Panc1 (cell line): ENCODE measurements around the gene XXYLT1. TPM values are rescaled to one million over a fixed set of nuclear protein-coding genes. Genes with fewer than 3 reads are reported as not detected.

ENCODE experiments used
- ATAC-seq: fragments of 200-7000 bp; cut with Tn5 transposase; 2 replicates; pipeline ENCODE4 v1.9.1; 2020; ENCODE audit warnings: mild to moderate bottlenecking, moderate library complexity
- BruUV-seq: library from RNA; stranded (reverse); fragments of 400-500 nt; replicated peaks from 2 replicates; lab custom pipeline; 2021; lab: Mats Ljungman, UMichigan
- CTCF ChIA-PET: fragments of 300-600 bp; sonication (Branson Sonifier 250); formaldehyde crosslinking; loops from one replicate; lab custom pipeline; 2022; ENCODE audit warnings: antibody characterized with exemption; lab: Charles Lee
- POLR2A ChIA-PET: fragments of 300-600 bp; sonication (Branson Sonifier 250); formaldehyde crosslinking; loops from one replicate; lab custom pipeline; 2022; ENCODE audit warnings: antibody characterized with exemption; lab: Charles Lee
- DNase-seq: peaks from one replicate; pipeline ENCODE4 v3.0.0-alpha.2; 2010; ENCODE audit warnings: low read depth, low spot score
- H3K27ac ChIP-seq: 2 replicates; pipeline ENCODE4 v1.5.1; 2011; ENCODE audit warnings: mild to moderate bottlenecking, low read length, inconsistent platforms
- H3K27me3 ChIP-seq: fragments of 200-500 bp; sonication (Bioruptor generic); 2 replicates; pipeline ENCODE4 v1.6.0; 2014; ENCODE audit warnings: low read length, inconsistent platforms; ENCODE audit not compliant: control insufficient read depth, insufficient read depth
- H3K36me3 ChIP-seq: fragments of 200-500 bp; sonication (Bioruptor generic); 2 replicates; pipeline ENCODE4 v1.5.1; 2014; ENCODE audit warnings: inconsistent platforms, mild to moderate bottlenecking, low read length, moderate library complexity; ENCODE audit not compliant: control insufficient read depth, insufficient read depth
- H3K4me1 ChIP-seq: 2 replicates; pipeline ENCODE4 v1.5.1; 2011; ENCODE audit warnings: inconsistent platforms, mild to moderate bottlenecking, low read length, moderate library complexity; ENCODE audit not compliant: control insufficient read depth, insufficient read depth
- H3K4me3 ChIP-seq, 2 experiments: 2 replicates each; pipeline ENCODE4 v1.5.1; 2011 to 2012; ENCODE audit warnings: low read depth in 2 of 2, low read length in 2 of 2, mild to moderate bottlenecking in 2 of 2, inconsistent platforms in 1 of 2, moderate library complexity in 1 of 2
- H3K9me3 ChIP-seq: fragments of 200-500 bp; sonication (Bioruptor generic); 2 replicates; pipeline ENCODE4 v1.5.1; 2014; ENCODE audit warnings: low read depth, mild to moderate bottlenecking, inconsistent platforms, low read length, moderate library complexity; ENCODE audit not compliant: control insufficient read depth, insufficient read depth
- POLR2AphosphoS5 ChIP-seq: IDR thresholded peaks from 2 replicates; pipeline ENCODE4 v1.6.1; 2012; ENCODE audit warnings: mild to moderate bottlenecking, low read depth, low read length, moderate library complexity
- TCF7L2 ChIP-seq: IDR thresholded peaks from 2 replicates; pipeline ENCODE4 v1.6.1; 2011; ENCODE audit warnings: mild to moderate bottlenecking, low read depth, low read length, inconsistent platforms
- in situ Hi-C: cut with HindIII; loops from 2 replicates; pipeline ENCODE4 v1.10.0; 2016; ENCODE audit warnings: low sequenced_read_pairs, low pct_unique_long_range_greater_than_20kb
- intact Hi-C: fragments of 100-400 bp; cut with micrococcal nuclease; formaldehyde crosslinking; loops from one replicate; pipeline ENCODE4 v1.10.0; 2022; ENCODE audit not compliant: unreplicated experiment
- total RNA-seq: library from RNA; stranded (reverse); gene quantifications from one replicate; pipeline ENCODE4 v1.2.1, GENCODE V29; 2021; ENCODE audit not compliant: unreplicated experiment
- TF ChIP-seq, protein P1 (sequence below): fragments of 450-650 bp; IDR thresholded peaks from 2 replicates; pipeline ENCODE4 v1.5.1; 2017; ENCODE audit warnings: mild to moderate bottlenecking
- TF ChIP-seq, protein P2 (sequence below), 2 experiments: IDR thresholded peaks; 2 replicates each; pipeline ENCODE4 v1.6.1; 2011 to 2012; ENCODE audit warnings: low read depth in 2 of 2, control low read depth in 1 of 2, low read length in 1 of 2, mild to moderate bottlenecking in 1 of 2, moderate library complexity in 1 of 2; ENCODE audit not compliant: insufficient read depth in 1 of 2

Gene XXYLT1
- total RNA-seq, 1 experiment from 2014 or later = 26.0 TPM

DNA sequence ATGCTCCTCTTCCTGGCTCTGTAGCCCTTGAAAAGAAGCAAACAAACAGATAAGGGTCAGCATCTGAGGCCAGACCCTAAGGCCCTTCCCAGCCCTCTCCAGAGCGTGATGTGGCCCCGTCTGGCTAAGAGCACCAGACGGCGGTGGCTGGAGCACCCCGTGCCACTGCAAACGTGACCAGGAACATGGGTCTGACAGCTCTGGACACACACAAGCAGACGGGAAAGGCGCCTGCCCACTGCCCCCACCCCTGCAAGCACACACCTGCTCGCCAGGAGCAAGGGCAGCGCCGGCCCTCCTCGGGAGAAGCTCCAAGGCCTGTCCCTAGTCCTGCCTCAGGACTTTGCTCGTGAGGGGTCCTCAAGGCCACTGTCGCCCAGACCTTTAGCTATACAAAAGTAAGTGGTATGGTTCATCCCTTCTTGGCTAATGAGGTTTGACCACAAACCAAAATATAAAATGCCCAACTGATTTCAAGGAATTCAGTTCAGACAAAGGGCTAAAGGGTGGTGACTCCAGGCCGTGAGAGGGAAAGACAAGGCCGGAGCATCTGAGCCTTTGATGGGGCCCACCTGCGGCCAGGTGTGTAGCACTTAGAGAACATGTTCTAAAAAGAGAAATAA lies 90.4 kb downstream of the XXYLT1 start:
- peaks cover 13% of the 10 kb centered on the region for H3K4me1 ChIP-seq
- BruUV-seq = no TSS peak
- H3K36me3 ChIP-seq = no peaks in the 10 kb centered on the region
- ATAC-seq (no peak), DNase-seq (no peak)
- in situ Hi-C loops (no loop called here), intact Hi-C loops (no loop called here)
- H3K27ac ChIP-seq = no peak overlapping the region
- H3K4me3 ChIP-seq = no peak overlapping the region
- TF ChIP-seq TCF7L2 = no peak
- H3K9me3 ChIP-seq = no peaks in the 10 kb centered on the region
- POLR2A ChIA-PET = no interaction called here
- H3K27me3 ChIP-seq = no peaks in the 10 kb centered on the region
- CTCF ChIA-PET = interaction anchor here (0.6 kb wide), 2 partner anchors 66 to 70 kb away, joined by 3 to 9 read pairs; no protein-coding TSS in a partner anchor

DNA sequence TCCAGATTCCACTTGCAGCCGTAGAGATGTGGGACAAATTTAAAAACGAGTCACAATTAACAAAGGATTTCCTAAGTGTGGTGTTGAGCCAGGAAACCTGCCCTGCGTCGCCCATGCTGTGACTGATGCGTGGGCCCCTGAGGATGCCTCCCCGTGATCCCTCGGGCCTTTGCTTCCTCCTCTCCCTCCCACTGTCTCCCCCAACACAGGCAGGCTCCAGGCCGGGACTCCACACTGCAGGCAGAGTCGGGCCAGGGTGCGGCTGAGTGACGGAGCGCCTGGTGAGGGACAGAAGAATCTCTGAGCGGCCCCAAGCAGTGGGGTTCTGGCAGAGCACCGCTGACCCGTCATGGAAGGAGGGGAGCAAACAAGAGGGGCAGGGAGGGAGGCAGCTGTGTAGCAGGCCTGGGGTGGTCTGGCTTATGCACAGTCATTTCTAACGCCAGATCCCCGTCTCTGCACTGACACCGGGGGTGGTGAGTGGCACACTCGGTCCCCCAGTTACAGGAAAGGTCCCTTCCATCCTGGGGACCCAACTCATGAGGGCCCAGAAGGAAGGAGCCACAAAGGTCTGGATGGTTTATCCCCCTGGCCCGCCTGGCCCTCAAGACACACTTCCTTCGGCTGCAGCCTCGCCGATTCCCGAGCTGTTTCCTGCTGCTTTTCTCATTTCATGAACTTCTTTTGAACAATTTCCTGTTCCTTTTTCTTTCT lies 91.0 kb downstream of the XXYLT1 start:
- Histone ChIP-seq H3K9me3 (no peaks in the 10 kb centered on the region), H3K4me3 (no peak overlapping the region), H3K4me1 (peaks cover 13% of the 10 kb centered on the region), H3K27ac (no peak overlapping the region), H3K36me3 (no peaks in the 10 kb centered on the region), H3K27me3 (no peaks in the 10 kb centered on the region)
- ChIA-PET CTCF (interaction anchor here (0.6 kb wide), 1 partner anchor 70 kb away, joined by 9 read pairs; no protein-coding TSS in a partner anchor), POLR2A (no interaction called here)
- no TSS peak for BruUV-seq
- intact Hi-C loops (no loop called here), in situ Hi-C loops (no loop called here)
- TF ChIP-seq, protein P1, sequence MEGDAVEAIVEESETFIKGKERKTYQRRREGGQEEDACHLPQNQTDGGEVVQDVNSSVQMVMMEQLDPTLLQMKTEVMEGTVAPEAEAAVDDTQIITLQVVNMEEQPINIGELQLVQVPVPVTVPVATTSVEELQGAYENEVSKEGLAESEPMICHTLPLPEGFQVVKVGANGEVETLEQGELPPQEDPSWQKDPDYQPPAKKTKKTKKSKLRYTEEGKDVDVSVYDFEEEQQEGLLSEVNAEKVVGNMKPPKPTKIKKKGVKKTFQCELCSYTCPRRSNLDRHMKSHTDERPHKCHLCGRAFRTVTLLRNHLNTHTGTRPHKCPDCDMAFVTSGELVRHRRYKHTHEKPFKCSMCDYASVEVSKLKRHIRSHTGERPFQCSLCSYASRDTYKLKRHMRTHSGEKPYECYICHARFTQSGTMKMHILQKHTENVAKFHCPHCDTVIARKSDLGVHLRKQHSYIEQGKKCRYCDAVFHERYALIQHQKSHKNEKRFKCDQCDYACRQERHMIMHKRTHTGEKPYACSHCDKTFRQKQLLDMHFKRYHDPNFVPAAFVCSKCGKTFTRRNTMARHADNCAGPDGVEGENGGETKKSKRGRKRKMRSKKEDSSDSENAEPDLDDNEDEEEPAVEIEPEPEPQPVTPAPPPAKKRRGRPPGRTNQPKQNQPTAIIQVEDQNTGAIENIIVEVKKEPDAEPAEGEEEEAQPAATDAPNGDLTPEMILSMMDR = no peak
- TF ChIP-seq, protein P2, sequence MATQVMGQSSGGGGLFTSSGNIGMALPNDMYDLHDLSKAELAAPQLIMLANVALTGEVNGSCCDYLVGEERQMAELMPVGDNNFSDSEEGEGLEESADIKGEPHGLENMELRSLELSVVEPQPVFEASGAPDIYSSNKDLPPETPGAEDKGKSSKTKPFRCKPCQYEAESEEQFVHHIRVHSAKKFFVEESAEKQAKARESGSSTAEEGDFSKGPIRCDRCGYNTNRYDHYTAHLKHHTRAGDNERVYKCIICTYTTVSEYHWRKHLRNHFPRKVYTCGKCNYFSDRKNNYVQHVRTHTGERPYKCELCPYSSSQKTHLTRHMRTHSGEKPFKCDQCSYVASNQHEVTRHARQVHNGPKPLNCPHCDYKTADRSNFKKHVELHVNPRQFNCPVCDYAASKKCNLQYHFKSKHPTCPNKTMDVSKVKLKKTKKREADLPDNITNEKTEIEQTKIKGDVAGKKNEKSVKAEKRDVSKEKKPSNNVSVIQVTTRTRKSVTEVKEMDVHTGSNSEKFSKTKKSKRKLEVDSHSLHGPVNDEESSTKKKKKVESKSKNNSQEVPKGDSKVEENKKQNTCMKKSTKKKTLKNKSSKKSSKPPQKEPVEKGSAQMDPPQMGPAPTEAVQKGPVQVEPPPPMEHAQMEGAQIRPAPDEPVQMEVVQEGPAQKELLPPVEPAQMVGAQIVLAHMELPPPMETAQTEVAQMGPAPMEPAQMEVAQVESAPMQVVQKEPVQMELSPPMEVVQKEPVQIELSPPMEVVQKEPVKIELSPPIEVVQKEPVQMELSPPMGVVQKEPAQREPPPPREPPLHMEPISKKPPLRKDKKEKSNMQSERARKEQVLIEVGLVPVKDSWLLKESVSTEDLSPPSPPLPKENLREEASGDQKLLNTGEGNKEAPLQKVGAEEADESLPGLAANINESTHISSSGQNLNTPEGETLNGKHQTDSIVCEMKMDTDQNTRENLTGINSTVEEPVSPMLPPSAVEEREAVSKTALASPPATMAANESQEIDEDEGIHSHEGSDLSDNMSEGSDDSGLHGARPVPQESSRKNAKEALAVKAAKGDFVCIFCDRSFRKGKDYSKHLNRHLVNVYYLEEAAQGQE (IDR thresholded peaks at IDR 0.05; ENCODE audit: insufficient read depth in 1 of 2, low read depth in 2 of 2, low read length in 1 of 2) = no peak
- TF ChIP-seq POLR2AphosphoS5 (no peak), TCF7L2 (no peak)
- ATAC-seq = no peak
- DNase-seq = no peak
